AG04450 (cell line): ENCODE data around the gene ITIH5. TPM values are rescaled to one million over a fixed set of nuclear protein-coding genes. Genes with fewer than 3 reads are reported as not detected.

Experiments
- CTCF ChIA-PET: fragments of 300-600, 350-600 bp; formaldehyde crosslinking; extraction: SDS; loops from one replicate; lab custom pipeline; 2022; ENCODE audit warnings: antibody characterized with exemption, inconsistent platforms; lab: Charles Lee
- POLR2A ChIA-PET: fragments of 350-600 bp; formaldehyde crosslinking; extraction: SDS; loops from one replicate; lab custom pipeline; 2021; ENCODE audit warnings: antibody characterized with exemption, inconsistent platforms; lab: Yijun Ruan, JAX
- DNase-seq: peaks from one replicate; pipeline ENCODE4 v3.0.0-alpha.2; 2011; ENCODE audit warnings: low read depth, low spot score
- H3K27ac ChIP-seq: one replicate; pipeline ENCODE4 v1.5.1; 2012; ENCODE audit warnings: low read depth, low read length, control low read depth
- H3K27me3 ChIP-seq: one replicate; pipeline ENCODE4 v1.6.0; 2012; ENCODE audit warnings: low read length; ENCODE audit not compliant: control insufficient read depth, insufficient read depth
- H3K4me3 ChIP-seq: 2 replicates; pipeline ENCODE4 v1.5.1; 2011; ENCODE audit warnings: mild to moderate bottlenecking, low read depth, low read length, control low read depth
- H3K9me3 ChIP-seq: 2 replicates; pipeline ENCODE4 v1.5.1; 2012; ENCODE audit warnings: low read length; ENCODE audit not compliant: control insufficient read depth, insufficient read depth
- CTCF ChIP-seq: IDR thresholded peaks from 2 replicates; pipeline ENCODE4 v1.5.1; 2011; ENCODE audit warnings: low read depth, low read length, control low read depth, inconsistent platforms
- polyA plus RNA-seq: library from polyadenylated mRNA; depleted of rRNA; stranded (reverse); fragments of >200 nt; gene quantifications from 2 replicates; pipeline ENCODE4 v1.2.3, GENCODE V29; 2011

ITIH5 gene
- polyA plus RNA-seq, 1 experiment = 0.11 TPM

GRCh38 chr10:7551289-7551688 is 115.5 kb downstream of the ITIH5 start:
- no peak overlapping the region for H3K4me3 ChIP-seq
- peaks cover 11% of the 10 kb centered on the region for H3K9me3 ChIP-seq
- ChIA-PET POLR2A (no interaction called here), CTCF (no interaction called here)
- no peak overlapping the region for H3K27ac ChIP-seq
- no peak for DNase-seq
- no peaks in the 10 kb centered on the region for H3K27me3 ChIP-seq
- no peak for TF ChIP-seq CTCF

- DNase-seq = no peak
- no peaks in the 10 kb centered on the region for H3K27me3 ChIP-seq
- no peak overlapping the region for H3K27ac ChIP-seq
- no peak for TF ChIP-seq CTCF
- H3K4me3 ChIP-seq = no peak overlapping the region
- POLR2A ChIA-PET = no interaction called here
- CTCF ChIA-PET = no interaction called here
- H3K9me3 ChIP-seq = peaks cover 11% of the 10 kb centered on the region
Observed at GRCh38 chr10:7550013-7550412, 116.8 kb downstream of the ITIH5 start.

- Histone ChIP-seq H3K9me3 (peaks cover 5% of the 10 kb centered on the region; the same call in 1 of the 2 replicates), H3K4me3 (no peak overlapping the region), H3K27me3 (no peaks in the 10 kb centered on the region), H3K27ac (no peak overlapping the region)
- DNase-seq = no peak
- POLR2A ChIA-PET = no interaction called here
- TF ChIP-seq CTCF = no peak
- CTCF ChIA-PET = no interaction called here
Observed at GRCh38 chr10:7547829-7548228, 118.9 kb downstream of the ITIH5 start.

- Histone ChIP-seq H3K27ac (no peak overlapping the region), H3K27me3 (no peaks in the 10 kb centered on the region), H3K9me3 (peaks cover 5% of the 10 kb centered on the region; the same call in 1 of the 2 replicates), H3K4me3 (no peak overlapping the region)
- POLR2A ChIA-PET = no interaction called here
- TF ChIP-seq CTCF = no peak
- CTCF ChIA-PET = no interaction called here
- DNase-seq = no peak
Observed at GRCh38 chr10:7547206-7547605, 119.6 kb downstream of the ITIH5 start.

GRCh38 chr10:7546385-7546967 is 120.3 kb downstream of the ITIH5 start:
- CTCF ChIA-PET = no interaction called here
- no peak for DNase-seq

More at GRCh38 chr10:7546385-7546967, 120.3 kb downstream of the ITIH5 start:
- H3K9me3 ChIP-seq = peaks cover 2% of the 10 kb centered on the region; the same call in 1 of the 2 replicates
- no peaks in the 10 kb centered on the region for H3K27me3 ChIP-seq
- POLR2A ChIA-PET = no interaction called here
- no peak overlapping the region for H3K27ac ChIP-seq
- TF ChIP-seq CTCF = no peak
- H3K4me3 ChIP-seq = no peak overlapping the region
